Glomerular endothelial cell (primary cell): ENCODE measurements around the gene ZNF816. TPM values are rescaled to one million over a fixed set of nuclear protein-coding genes. Genes with fewer than 3 reads are reported as not detected.
"Not testable (repeated sequence)": the region's sequence is repeated elsewhere in the genome, so short reads cannot be mapped to it uniquely, and the experiment has no call there.

ENCODE experiments used
- DNase-seq: peaks from one replicate; pipeline ENCODE4 v3.0.0-alpha.2; 2011; ENCODE audit warnings: low read depth, low spot score; ENCODE audit errors: extremely low read depth
- total RNA-seq: library from RNA; depleted of rRNA; stranded (reverse); fragments of >200 nt; gene quantifications from 2 replicates; pipeline ENCODE4 v1.2.3, GENCODE V29; 2015

ZNF816 gene
- total RNA-seq: 3.0 and 8.4 TPM in 2 replicates

GRCh38 chr19:52962394-52963246 is at the start of gene ZNF816:
TSS of gene ZNF816 (minus strand) at chr19:52962881. CDS start at chr19:52956089, 6,792 bp downstream.
- DNase-seq: no peak

DNA sequence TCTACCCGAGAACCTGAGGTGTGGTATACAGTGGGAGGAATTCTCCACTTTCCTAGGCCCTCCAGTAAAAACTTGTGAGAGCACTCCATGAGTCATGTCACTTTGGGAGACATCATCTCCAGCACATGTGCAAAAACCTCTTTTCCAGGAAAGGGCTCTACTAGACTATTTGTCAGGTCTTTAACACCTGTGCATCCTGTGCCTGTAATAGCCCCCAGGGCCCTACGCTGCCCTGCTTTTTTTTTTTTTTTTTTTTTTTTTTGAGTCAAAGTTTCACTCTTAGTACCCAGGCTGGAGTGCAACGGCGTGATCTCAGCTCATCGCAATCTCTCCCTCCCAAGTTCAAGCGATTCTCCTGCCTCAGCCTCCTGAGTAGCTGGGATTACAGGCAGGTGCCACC is 49.3 kb upstream of the ZNF816 start:
- DNase-seq: no peak

GRCh38 chr19:53010494-53010893 is 47.8 kb upstream of the ZNF816 start:
- no peak for DNase-seq

DNA sequence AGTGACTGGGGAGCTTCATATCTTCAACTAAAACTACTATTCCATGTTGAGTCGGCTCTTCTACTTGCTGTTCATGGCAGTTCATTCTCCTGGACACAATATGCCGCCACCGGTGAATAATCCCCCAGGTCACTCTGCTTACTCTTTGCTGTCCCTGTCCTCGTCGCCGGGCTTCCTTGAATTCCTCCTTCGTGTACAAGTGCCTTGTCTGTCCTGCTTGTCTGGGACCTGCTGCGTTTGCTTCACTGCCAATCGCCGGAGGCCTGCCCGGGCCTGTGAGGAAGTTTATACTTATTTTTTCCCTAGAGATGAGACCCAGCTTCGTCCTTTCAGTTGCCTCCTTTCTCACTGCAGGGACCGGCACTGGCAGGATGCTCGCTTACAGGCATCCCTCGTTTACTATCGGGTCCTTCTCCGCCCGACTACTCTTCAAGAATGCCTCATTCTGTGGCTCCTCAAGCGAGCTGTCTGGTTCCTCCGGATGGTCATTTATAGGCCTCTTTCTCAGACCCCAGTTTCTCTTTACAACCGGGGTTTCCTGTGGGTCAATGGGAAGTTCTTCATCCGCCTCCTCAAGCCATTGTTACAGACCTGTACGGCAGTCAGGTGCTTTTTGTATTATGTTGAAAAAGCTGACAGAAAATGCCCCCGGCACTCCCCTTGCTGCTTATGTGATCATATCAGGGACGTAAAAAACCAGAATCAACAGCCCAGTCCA is 45.5 kb upstream of the ZNF816 start:
- no peak for DNase-seq

GRCh38 chr19:53007606-53008005 is 44.9 kb upstream of the ZNF816 start:
- no peak for DNase-seq

- DNase-seq: no peak
These were observed 44.5 kb upstream of the ZNF816 start for GRCh38 chr19:53007200-53007599.

DNA sequence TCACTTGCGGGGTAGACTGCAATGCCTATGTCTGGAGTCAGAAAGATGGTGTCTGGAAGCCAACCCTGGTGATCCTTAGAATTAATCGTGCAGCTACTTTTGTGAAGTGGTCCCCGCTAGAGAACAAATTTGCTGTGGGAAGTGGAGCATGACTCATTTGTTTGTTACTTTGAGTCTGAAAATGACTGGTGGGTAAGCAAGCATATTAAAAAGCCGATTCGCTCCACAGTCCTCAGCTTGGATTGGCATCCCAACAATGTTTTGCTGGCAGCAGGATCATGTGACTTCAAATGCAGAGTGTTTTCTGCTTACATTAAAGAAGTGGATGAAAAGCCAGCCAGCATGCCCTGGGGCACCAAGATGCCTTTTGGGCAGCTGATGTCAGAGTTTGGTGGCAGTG is 41.6 kb upstream of the ZNF816 start:
- no peak for DNase-seq

- DNase-seq: no peak
These were observed 39.8 kb upstream of the ZNF816 start for GRCh38 chr19:53002479-53002878.

GRCh38 chr19:52997975-52998374 is 35.3 kb upstream of the ZNF816 start:
- DNase-seq: no peak

DNA sequence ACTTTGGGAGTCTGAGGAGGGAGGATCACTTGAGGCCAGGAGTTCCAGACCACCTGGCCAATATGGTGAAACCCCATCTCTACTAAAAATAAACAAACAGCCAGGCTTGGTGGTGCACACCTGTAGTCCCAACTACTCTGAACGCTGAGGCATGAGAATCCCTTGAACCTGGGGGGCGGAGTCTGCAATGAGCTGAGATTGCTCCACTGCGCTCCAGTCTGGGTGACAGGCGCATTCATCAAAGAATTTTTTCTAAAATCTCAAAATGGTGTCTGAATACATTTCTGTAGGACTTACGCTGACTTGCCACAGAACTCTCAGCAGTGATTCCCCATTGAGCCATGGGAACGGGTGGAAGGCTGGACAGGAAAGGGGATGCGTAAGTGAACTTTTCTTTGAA is 33.0 kb upstream of the ZNF816 start:
- no peak for DNase-seq

- DNase-seq: no peak
These were observed 30.9 kb upstream of the ZNF816 start for GRCh38 chr19:52993342-52994178.

DNA sequence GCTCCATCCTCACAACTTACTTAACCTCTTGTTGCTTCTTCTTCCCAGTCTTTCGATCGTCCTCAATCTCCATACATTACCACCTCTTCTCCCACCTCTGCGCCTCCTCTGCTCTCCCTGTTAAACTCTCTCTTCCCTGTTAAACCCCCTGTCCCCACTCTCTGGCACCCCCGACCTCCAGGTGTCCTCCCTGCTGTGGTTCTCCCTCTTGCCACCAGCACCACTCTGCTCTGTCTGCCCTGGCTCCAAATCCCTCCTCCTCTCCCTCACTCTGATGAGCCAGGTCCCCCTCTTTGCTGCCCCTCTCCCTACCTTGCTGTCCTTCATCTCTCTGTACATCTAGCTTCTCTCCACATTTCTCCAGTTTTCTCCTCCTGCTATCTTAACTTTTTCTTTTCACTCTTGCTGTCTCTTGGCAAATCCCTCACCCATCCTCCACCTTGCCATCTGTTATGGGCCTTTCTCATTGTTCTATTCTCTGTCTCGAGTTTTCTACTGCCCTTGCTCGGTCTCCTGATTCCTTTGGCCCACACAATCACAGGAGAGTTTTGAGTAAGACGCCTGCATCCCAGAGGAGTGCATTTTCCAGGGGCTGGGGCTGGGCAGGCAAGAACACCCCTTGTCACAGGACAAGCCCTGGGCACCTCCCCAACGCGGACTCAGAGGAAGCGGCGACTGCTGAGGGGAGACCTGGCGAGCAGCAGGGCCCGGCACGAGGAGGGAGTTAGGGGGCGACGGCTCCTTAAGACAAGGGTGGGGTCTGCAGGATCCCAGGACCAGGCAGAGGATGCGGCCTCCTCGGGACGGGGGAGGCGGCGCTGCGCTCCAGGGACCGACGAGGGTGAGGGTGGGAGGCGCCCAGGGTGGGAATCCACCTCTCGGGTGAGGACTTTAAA is 29.7 kb upstream of the ZNF816 start:
- no peak for DNase-seq

DNA sequence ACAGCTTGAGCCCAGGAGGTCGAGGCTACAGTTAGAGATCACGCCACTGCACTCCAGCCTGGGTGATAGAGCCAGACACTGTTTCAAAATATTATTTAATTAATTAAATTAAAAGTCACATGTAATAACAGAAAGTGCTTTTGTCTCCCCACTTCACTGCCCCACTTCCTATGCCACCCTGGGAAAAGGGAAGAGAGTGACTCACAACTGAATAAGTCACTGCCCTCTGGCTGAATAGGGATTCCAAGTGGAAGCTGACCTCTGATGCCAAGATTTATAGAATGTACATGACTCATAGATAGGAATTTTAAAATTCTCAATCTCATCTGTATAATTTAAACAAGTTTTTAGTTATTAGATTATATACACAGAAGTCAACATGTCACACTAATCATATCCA is 28.8 kb upstream of the ZNF816 start:
- peak; percentile 62 for DNase-seq

DNA sequence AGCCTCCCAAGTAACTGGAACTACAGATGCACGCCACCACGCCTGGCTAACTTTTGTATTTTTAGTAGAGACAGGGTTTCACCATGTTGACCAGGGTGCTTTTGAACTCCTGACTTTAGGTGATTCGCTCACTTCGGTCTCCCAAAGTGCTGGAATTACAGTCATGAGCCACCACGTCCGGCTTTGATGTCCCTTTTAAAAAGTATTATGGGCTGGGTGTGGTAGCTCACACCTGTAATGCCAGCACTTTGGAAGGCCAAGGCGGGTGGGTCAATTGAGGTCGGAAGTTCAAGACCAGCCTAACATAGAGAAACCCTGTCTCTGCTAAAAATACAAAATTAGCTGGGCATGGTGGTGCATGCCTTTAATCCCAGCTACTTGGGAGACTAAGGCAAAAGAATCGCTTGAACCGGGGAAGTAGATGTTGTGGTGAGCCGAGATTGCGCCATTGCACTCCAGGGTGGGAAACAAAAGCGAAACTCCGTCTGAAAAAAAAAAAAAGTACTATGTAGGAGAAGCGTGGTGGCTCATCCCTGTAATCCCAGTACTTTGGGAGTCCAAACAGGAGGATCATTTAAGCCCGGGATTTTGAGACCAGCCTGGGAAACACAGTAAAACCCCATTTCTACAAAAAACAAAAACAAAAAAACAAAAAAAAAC is 28.2 kb upstream of the ZNF816 start:
- DNase-seq: no peak

DNA sequence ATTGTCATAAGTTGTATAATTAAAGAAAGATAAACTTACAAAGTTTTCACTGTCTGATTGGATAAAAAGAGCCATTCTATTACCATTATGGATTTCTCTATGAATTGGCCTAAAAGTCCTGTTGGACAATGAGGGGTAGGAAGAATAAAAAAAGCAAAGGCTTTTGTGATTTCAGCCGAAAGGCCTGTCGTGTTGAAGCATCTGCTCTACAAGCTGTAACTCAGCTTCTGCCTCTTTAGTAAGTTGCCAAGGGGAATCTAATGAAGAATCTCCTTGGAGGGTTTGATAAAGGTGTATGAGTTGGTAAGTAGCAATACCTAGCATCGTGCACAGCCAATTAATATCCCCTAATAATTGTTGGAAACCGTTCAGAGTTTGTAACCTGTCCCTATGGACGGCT is 25.8 kb upstream of the ZNF816 start:
- no peak for DNase-seq

DNA sequence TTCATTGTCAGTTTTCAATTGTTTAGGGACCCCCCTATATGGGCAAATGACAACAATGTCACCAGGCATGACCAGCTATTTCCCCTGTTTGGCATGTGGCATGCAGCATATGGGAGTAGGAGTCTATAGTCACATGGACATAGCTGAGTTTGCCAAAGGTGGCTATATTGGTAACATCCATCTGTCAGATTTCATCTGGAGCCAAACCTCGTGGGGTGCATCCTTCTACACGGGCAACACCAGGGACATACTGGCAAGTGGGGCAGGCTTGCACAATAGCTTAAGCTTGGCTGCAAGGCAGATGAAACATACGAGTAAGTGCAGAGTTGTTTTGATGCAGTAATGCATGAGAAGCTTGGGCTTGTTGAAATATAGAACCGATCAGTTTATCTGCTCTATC is 24.5 kb upstream of the ZNF816 start:
- no peak for DNase-seq

- DNase-seq: not testable (repeated sequence)
These were observed 20.5 kb upstream of the ZNF816 start for GRCh38 chr19:52983167-52983566.

- no peak for DNase-seq
These were observed 18.6 kb upstream of the ZNF816 start for GRCh38 chr19:52981329-52981728.

- DNase-seq: no peak
These were observed 5.1 kb upstream of the ZNF816 start for GRCh38 chr19:52967772-52968171.

DNA sequence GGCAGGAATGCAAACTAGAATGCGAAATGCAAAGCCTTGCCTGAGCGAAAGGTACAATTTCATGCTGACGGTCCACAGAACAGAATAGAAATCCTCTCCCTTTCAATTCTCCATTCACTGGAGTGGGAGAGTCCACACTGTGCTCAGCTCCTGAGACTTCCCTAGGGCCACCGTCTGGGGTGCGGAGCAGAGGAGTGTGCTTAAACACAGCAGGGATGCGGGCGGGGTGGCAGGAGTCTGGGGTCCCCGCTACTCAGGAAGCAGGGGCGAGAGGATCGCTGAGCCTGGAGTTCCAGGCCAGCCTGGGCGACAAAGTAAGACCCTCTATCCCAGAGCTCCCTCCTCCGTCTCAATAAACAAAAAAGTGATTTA is 552 bp upstream of the ZNF816 start:
- no peak for DNase-seq
